Lower leg skin (tissue), 4 donors: ENCODE data around the gene MBD3L5. TPM values are rescaled to one million over a fixed set of nuclear protein-coding genes. Genes with fewer than 3 reads are reported as not detected.

Source experiments
- DNase-seq, 2 donors: peaks; one replicate each; pipeline ENCODE4 v3.0.0-alpha.2; 2019; ENCODE audit warnings: low spot score in 2 of 2
- H3K4me3 ChIP-seq: fragments of 200-600 bp; sonication (generic); 2 replicates; pipeline ENCODE4 v1.5.1; 2017; ENCODE audit warnings: mild to moderate bottlenecking, low read depth; ENCODE audit not compliant: poor library complexity, severe bottlenecking
- POLR2A ChIP-seq, 2 donors: fragments of 450-650 bp; IDR thresholded peaks; one replicate each; pipeline ENCODE4 v1.6.1; 2016 to 2017; ENCODE audit warnings: antibody characterized with exemption in 2 of 2, mild to moderate bottlenecking in 1 of 2, moderate library complexity in 1 of 2
- WGBS, 2 donors: methylation state at CpG; one replicate each; pipeline ENCODE4 v1.1.5; 2018; 5-methylcytosine and 5-hydroxymethylcytosine counted together
- intact Hi-C: fragments of 100-400 bp; cut with DNase I; formaldehyde crosslinking; loops from one replicate; pipeline ENCODE4 v1.15.0; 2023; ENCODE audit warnings: low total_unique reads
- total RNA-seq, 4 donors: library from RNA; depleted of rRNA; stranded (reverse); fragments of >200 nt; gene quantifications; one replicate each; pipeline ENCODE4 v1.1.0, GENCODE V29; 2016
- TF ChIP-seq, protein P1 (sequence below), 3 donors: fragments of 450-650 bp; IDR thresholded peaks; one replicate each; pipeline ENCODE4 v1.5.1; 2016; ENCODE audit warnings: antibody characterized with exemption in 3 of 3, mild to moderate bottlenecking in 3 of 3, moderate library complexity in 2 of 3

MBD3L5 gene
- total RNA-seq, 4 donors from 2014 or later = not detected

DNA sequence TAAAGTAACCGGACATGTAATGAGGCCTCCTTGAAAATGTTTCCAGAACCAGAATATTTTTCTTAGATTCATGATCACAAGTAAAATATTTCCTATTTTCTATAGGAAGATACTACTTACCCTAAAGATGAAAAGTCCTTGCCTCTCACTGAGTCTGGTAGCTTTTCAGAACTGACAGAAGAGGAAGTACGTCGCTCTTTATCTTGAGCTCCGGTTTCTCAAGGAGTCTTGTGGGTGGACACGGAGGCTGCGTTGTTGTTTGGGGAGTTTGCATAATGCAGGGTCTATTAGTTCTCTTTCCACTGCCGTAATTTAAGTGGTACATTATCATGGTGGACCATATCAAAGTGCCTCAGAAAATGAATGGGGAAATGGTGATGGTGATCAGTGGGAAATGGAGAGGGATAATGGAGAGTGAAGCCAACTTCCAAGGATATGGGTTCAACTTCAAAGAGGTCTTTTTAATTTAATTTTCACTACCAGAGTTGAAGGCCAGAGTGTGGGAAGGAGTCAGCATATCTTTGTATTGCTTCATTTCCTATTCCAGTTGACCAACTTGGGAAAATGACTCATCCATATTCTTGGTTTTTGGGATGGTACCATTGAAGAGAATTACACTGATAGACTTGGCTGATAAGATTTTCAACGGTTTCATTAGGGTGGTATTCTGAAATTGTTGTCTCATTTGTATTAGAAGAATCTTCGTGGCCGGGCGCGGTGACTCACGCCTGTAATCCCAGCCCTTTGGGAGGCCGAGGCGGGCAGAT lies 32.5 kb upstream of the MBD3L5 start:
- intact Hi-C loops = no loop called here
- WGBS, 2 donors = 84 to 85% methylated on average over 15 of the region's 15 CpGs
- H3K4me3 ChIP-seq = no peak overlapping the region
- TF ChIP-seq POLR2A (IDR thresholded peaks at IDR 0.05) = no peak
- TF ChIP-seq, protein P1, sequence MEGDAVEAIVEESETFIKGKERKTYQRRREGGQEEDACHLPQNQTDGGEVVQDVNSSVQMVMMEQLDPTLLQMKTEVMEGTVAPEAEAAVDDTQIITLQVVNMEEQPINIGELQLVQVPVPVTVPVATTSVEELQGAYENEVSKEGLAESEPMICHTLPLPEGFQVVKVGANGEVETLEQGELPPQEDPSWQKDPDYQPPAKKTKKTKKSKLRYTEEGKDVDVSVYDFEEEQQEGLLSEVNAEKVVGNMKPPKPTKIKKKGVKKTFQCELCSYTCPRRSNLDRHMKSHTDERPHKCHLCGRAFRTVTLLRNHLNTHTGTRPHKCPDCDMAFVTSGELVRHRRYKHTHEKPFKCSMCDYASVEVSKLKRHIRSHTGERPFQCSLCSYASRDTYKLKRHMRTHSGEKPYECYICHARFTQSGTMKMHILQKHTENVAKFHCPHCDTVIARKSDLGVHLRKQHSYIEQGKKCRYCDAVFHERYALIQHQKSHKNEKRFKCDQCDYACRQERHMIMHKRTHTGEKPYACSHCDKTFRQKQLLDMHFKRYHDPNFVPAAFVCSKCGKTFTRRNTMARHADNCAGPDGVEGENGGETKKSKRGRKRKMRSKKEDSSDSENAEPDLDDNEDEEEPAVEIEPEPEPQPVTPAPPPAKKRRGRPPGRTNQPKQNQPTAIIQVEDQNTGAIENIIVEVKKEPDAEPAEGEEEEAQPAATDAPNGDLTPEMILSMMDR (IDR thresholded peaks at IDR 0.05) = no peak
- no peak for DNase-seq

DNA sequence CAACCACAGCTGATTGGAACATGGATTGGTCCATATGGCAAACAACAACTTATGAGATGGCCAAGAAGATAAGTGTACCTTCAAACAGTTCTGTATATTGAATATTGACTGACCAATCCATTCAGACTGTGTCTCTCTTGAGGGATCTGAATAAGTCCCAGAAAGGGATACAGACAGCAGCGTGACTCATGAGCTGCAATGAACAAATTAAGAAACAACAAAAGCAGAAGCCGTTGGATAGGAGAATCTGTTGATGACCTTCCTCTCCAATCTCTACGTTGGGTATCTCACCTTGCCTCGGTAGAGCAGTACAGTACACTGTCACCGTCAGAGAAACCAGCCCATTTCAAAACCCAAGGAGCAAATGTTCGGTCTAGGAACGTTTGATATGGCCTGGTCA lies 30.4 kb upstream of the MBD3L5 start:
- intact Hi-C loops = no loop called here
- 78 to 83% methylated on average over 7 of the region's 7 CpGs for WGBS, 2 donors
- H3K4me3 ChIP-seq = no peak overlapping the region
- TF ChIP-seq, protein P1 (IDR thresholded peaks at IDR 0.05) = no peak
- TF ChIP-seq POLR2A (IDR thresholded peaks at IDR 0.05) = no peak
- no peak for DNase-seq

GRCh38 chr19:7000333-7000732 lies 30.0 kb upstream of the MBD3L5 start:
- 68% methylated on average over 3 of the region's 3 CpGs for WGBS, 2 donors
- no peak for DNase-seq
- H3K4me3 ChIP-seq = no peak overlapping the region
- TF ChIP-seq POLR2A (IDR thresholded peaks at IDR 0.05) = no peak
- TF ChIP-seq, protein P1 (IDR thresholded peaks at IDR 0.05) = no peak
- intact Hi-C loops = no loop called here

DNA sequence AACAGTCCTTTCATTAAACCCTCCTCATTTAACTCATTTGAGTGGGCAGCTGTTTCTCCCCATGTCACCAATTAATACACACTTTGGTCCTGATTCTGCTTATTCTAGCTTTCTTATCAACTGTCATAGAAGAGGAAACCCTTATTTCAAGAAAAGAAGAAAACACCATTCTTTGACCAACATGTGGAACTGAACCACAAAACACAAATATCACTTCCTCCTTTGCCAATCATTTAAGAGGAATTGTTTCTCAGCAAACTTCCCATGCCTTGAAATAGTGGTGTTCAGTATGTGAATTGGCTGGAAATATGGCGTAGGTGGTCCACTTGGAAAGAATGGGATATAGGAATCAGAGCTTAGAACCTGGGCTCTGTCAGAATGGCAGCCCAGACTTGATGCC lies 29.6 kb upstream of the MBD3L5 start:
- no peak for TF ChIP-seq POLR2A (IDR thresholded peaks at IDR 0.05)
- TF ChIP-seq, protein P1 (IDR thresholded peaks at IDR 0.05) = no peak
- H3K4me3 ChIP-seq = no peak overlapping the region
- intact Hi-C loops = no loop called here
- 72 to 74% methylated on average over 1 of the region's 1 CpG for WGBS, 2 donors
- DNase-seq = no peak

- 90 to 94% methylated on average over 18 of the region's 18 CpGs for WGBS, 2 donors
- TF ChIP-seq, protein P1 (IDR thresholded peaks at IDR 0.05) = no peak
- TF ChIP-seq POLR2A (IDR thresholded peaks at IDR 0.05) = no peak
- no peak overlapping the region for H3K4me3 ChIP-seq
- no peak for DNase-seq
- intact Hi-C loops = no loop called here
These were observed 26.0 kb upstream of the MBD3L5 start for GRCh38 chr19:7004313-7004931.
